Cortex of kidney (tissue), 1 donor: ENCODE results near the gene NECTIN1.

Experiments used
- DNase-seq: peaks from one replicate; lab custom pipeline; 2025; lab: John Stamatoyannopoulos, UW

NECTIN1 gene

DNA sequence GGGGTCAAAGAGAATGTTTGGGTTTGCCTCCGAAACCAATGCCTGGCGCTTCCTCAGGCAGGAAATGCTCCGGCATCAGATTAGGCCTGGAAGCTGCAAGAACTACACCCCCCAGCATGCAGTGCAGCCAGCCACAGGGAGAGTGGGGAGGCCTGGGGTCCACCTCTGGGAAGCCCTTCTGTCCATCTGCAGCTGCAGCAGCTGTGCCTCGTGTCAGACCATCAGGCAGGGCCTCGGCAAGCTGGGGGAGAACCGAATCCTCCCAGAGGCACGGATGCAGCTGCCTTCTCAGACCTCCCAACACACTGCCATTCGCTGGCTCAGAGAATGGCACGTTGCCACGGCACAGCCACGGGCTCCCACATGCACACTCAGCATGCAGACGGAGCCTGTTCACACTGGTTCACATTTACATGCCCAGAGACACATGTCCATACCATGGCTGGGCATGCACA is 57.4 kb downstream of the NECTIN1 start:
- no peak for DNase-seq

- DNase-seq: no peak
These were observed 57.9 kb downstream of the NECTIN1 start for GRCh38 chr11:119671051-119671450.

- DNase-seq: no peak
These were observed 59.5 kb downstream of the NECTIN1 start for GRCh38 chr11:119669487-119669886.

- DNase-seq: no peak
These were observed 60.3 kb downstream of the NECTIN1 start for GRCh38 chr11:119668676-119669075.

DNA sequence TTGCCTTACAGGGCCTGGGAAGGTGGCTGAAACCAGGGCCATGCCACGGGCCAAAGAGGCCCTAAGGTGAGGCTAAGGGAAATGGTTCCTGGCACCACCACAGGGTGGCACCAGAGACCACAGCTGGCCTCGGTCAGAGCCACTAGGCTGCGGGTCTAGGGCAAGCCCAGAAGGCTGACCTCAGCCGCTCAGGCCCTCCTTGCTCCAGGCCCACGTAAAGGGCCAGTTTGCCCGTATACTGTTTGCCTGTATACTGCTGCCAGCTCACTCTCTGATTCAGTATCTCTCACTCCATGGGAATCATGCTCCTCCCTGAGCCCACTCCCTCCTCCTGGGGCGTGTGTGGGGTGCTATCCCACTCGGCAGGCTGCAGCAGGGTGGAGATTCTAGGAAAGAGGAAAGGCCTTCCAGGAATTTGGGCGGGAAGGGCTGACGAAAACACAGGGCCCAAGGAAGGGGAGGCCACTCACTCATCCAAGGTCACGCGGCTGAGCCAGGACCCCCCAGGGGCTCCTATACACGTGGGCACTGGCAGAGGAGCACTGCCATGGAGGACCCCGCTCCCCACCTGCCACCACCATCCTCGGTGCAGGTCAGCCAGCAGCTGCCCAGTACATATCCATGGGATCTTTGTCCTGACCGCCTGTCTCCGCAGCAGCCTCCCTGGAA is 62.4 kb downstream of the NECTIN1 start:
- DNase-seq: peak; percentile 37

- no peak for DNase-seq
These were observed 62.9 kb downstream of the NECTIN1 start for GRCh38 chr11:119666061-119666460.

DNA sequence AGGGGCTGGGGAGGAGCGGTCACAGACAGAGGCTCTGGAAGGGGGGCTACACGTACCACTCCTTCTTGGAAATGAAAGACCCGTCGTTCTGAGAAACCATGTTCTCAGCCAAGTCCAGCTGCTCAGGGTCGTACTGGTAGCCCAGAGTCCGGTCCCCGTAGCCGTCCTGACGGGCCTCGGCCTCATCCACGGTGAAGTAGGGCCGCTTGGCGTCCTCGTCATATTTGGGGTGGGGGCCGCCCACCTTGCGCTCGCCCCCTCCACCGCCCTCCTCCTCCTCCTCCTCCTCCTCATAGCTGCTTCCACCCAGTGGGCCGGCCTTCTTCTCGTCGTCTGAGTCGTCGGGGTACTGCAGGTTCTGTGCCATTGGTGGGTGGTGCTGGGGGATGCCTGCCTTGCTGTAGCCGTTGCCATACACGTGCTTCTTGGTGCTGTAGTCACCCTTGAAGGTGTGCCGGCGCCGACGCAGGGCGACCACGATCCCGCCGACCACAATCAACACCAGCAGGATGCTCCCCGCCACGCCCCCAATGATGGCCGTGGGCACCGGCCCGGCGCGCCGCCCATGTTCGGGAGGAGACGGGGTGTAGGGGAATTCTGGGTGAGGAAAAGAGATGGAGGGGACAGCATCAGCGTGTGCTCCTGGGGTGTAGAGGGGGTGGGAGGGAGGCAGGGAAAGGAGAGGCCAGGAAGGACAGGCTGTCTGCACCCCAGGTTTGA is 64.1 kb downstream of the NECTIN1 start:
- DNase-seq: no peak

GRCh38 chr11:119664063-119664572 is 64.9 kb downstream of the NECTIN1 start:
- no peak for DNase-seq

DNA sequence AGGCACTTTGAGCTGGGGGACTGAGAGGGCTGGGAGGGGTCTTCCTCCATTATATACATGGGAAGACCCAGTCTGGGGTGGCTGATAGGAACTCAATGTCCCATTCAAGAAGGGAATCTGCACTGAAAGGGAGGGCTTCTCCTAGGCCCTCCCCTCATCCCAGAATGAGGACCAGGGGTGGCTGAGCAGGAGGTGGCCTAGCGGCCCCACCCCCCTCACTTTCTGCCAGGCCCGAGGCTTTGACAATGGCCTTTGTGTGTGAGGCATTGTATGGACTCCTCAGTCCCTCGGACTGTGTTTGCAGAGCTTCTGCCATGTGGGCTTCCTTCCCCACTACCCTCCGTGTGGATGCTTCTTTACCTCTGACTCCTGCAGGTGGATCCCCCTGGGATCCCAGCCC is 65.7 kb downstream of the NECTIN1 start:
- DNase-seq: no peak

GRCh38 chr11:119661226-119661625 is 67.8 kb downstream of the NECTIN1 start:
- no peak for DNase-seq

- no peak for DNase-seq
These were observed 68.9 kb downstream of the NECTIN1 start for GRCh38 chr11:119659971-119660723.

GRCh38 chr11:119652907-119653659 is 75.9 kb downstream of the NECTIN1 start:
- no peak for DNase-seq

GRCh38 chr11:119651802-119652584 is 77.0 kb downstream of the NECTIN1 start:
- DNase-seq: no peak

GRCh38 chr11:119650251-119650650 is 78.7 kb downstream of the NECTIN1 start:
- DNase-seq: no peak

DNA sequence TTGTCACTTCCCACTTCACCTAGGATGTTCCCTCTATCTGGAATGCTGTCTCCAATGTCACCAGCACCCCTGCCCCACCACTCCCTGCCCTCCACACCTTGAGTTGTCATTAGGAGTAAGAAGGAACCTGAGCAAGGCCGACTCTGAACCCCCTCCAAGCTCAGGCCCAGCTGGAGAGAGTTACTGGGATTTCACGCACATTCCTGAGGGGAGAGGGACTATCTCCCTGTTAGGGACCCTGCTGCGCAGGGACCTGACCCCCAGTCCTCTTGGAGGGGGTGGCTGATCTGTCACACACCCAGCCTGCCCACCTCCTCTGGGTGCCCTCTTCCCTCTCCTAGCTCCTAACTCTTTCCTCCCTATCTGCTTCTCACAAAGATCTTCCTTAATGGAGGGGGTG is 81.7 kb downstream of the NECTIN1 start:
- DNase-seq: no peak

DNA sequence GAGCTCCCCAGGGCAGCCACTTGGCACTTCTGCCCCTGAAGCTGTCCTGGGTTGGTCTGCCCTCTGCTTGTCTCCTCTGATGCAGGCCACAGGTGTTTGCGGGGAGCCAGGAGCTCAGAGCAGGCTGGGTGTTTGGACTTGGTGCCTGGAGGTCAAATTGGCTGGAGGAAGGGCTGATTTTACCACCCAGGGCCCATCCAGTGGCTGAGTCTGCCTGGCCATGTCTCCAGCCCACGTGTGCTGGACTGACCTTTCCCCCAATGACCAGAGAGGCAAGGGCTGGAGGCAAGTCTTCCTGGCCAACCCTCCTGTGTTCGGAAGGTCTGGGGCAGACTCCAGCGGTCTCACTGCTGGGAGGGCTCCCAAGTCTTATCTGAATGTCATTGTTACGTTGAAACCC is 84.0 kb downstream of the NECTIN1 start:
- no peak for DNase-seq

GRCh38 chr11:119644502-119644901 is 84.5 kb downstream of the NECTIN1 start:
- no peak for DNase-seq

GRCh38 chr11:119643876-119644225 is 85.1 kb downstream of the NECTIN1 start:
- no peak for DNase-seq

- no peak for DNase-seq
These were observed 85.7 kb downstream of the NECTIN1 start for GRCh38 chr11:119643212-119643875.

- no peak for DNase-seq
These were observed 86.8 kb downstream of the NECTIN1 start for GRCh38 chr11:119641983-119642745.
